Peyer's patch (tissue), 4 donors: ENCODE measurements around the gene RALGAPA1. TPM values are rescaled to one million over a fixed set of nuclear protein-coding genes. Genes with fewer than 3 reads are reported as not detected.

Experiments
- DNase-seq, 3 donors: peaks; one replicate each; pipeline ENCODE4 v3.0.0-alpha.2; 2017 to 2019
- H3K27ac ChIP-seq, 4 donors: fragments of 200-600 bp; sonication (generic); one replicate each; pipeline ENCODE4 v1.5.1; 2016 to 2019
- H3K27me3 ChIP-seq, 2 donors: fragments of 200-600 bp; sonication (generic); one replicate each; pipeline ENCODE4 v1.5.1; 2019
- H3K36me3 ChIP-seq, 3 donors: fragments of 200-600 bp; sonication (generic); one replicate each; pipeline ENCODE4 v1.5.1; 2016 to 2019
- H3K4me1 ChIP-seq, 4 donors: fragments of 200-600 bp; sonication (generic); one replicate each; pipeline ENCODE4 v1.5.1; 2016 to 2019
- H3K4me3 ChIP-seq, 4 donors: fragments of 200-600 bp; sonication (generic); 1 replicate in 3 of 4; 2 replicates in 1 of 4; pipeline ENCODE4 v1.5.1; 2016 to 2019; ENCODE audit warnings: mild to moderate bottlenecking in 1 of 4
- H3K9me3 ChIP-seq, 4 donors: fragments of 200-600 bp; sonication (generic); one replicate each; pipeline ENCODE4 v1.5.1; 2016 to 2019; ENCODE audit warnings: mild to moderate bottlenecking in 1 of 4
- POLR2A ChIP-seq, 2 donors: fragments of 450-650 bp; IDR thresholded peaks; one replicate each; pipeline ENCODE4 v1.5.1; 2017; ENCODE audit warnings: antibody characterized with exemption in 2 of 2, mild to moderate bottlenecking in 2 of 2, moderate library complexity in 2 of 2
- total RNA-seq, 4 donors: library from RNA; depleted of rRNA; stranded (reverse); fragments of >200 nt; gene quantifications; one replicate each; pipeline ENCODE4 v1.1.0, GENCODE V29; 2016
- TF ChIP-seq, protein P1 (sequence below), 6 experiments: fragments of 450-650 bp in 4 of 6; fragments of 200-600 bp in 2 of 6; sonication (generic) in 1 of 6; IDR thresholded peaks; one replicate each; pipeline ENCODE4 v1.5.1; 2017 to 2019; ENCODE audit warnings: antibody characterized with exemption in 6 of 6, mild to moderate bottlenecking in 3 of 6, moderate library complexity in 1 of 6

The RALGAPA1 gene
- total RNA-seq, 4 donors from 2014 or later, result 61.8 to 163 (median 89.4) TPM

- no peaks in the 10 kb centered on the region for H3K9me3 ChIP-seq
- H3K4me3 ChIP-seq, result no peak overlapping the region
- TF ChIP-seq POLR2A (IDR thresholded peaks at IDR 0.05), result no peak
- TF ChIP-seq, protein P1, sequence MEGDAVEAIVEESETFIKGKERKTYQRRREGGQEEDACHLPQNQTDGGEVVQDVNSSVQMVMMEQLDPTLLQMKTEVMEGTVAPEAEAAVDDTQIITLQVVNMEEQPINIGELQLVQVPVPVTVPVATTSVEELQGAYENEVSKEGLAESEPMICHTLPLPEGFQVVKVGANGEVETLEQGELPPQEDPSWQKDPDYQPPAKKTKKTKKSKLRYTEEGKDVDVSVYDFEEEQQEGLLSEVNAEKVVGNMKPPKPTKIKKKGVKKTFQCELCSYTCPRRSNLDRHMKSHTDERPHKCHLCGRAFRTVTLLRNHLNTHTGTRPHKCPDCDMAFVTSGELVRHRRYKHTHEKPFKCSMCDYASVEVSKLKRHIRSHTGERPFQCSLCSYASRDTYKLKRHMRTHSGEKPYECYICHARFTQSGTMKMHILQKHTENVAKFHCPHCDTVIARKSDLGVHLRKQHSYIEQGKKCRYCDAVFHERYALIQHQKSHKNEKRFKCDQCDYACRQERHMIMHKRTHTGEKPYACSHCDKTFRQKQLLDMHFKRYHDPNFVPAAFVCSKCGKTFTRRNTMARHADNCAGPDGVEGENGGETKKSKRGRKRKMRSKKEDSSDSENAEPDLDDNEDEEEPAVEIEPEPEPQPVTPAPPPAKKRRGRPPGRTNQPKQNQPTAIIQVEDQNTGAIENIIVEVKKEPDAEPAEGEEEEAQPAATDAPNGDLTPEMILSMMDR (IDR thresholded peaks at IDR 0.05), result peak in 5 of 6 experiments; percentile 43 to 74 (median 69)
- no peaks in the 10 kb centered on the region for H3K27me3 ChIP-seq
- no peak for DNase-seq
- no peak overlapping the region for H3K27ac ChIP-seq
- no peaks in the 10 kb centered on the region for H3K4me1 ChIP-seq
- H3K36me3 ChIP-seq, result no peaks in the 10 kb centered on the region
Measured at GRCh38 chr14:35818346-35819115, 9.4 kb upstream of the RALGAPA1 start.

- Histone ChIP-seq H3K36me3 (no peaks in the 10 kb centered on the region), H3K27me3 (no peaks in the 10 kb centered on the region), H3K9me3 (no peaks in the 10 kb centered on the region), H3K4me1 (no peaks in the 10 kb centered on the region), H3K4me3 (no peak overlapping the region), H3K27ac (no peak overlapping the region)
- peak in 2 of 3 donors; percentile 64 to 89 for DNase-seq
- no peak for TF ChIP-seq POLR2A (IDR thresholded peaks at IDR 0.05)
- TF ChIP-seq, protein P1 (IDR thresholded peaks at IDR 0.05), result peak; percentile 15 to 65 (median 56)
Measured at GRCh38 chr14:35814371-35815005, 5.4 kb upstream of the RALGAPA1 start.

DNA sequence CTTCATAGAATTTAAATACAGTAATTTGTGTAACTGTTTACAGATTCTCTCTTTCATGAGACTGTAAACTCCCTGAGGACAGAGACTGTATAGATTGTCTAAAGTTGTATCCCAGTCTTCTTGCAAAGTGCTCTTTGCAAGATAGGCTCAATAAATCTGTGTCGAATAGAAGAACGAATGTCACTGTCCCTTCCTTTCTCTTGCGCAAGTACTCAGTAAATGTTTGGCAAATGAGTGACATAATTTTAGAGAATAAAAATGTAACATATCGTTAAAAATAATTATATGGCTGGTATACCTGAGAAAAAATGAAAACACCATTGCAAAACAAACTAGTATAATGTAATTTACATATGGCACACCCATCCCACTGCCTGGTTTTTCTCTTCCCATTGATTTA, 1.9 kb upstream of the RALGAPA1 start:
- no peak overlapping the region for H3K4me3 ChIP-seq
- no peak overlapping the region for H3K27ac ChIP-seq
- no peaks in the 10 kb centered on the region for H3K36me3 ChIP-seq
- no peak for DNase-seq
- no peaks in the 10 kb centered on the region for H3K9me3 ChIP-seq
- TF ChIP-seq, protein P1 (IDR thresholded peaks at IDR 0.05), result no peak
- TF ChIP-seq POLR2A (IDR thresholded peaks at IDR 0.05), result no peak
- H3K27me3 ChIP-seq, result no peaks in the 10 kb centered on the region
- peaks cover 0 to 23% (median 0%) of the 10 kb centered on the region in 4 donors for H3K4me1 ChIP-seq

- Histone ChIP-seq H3K4me1 (peaks cover 0 to 23% (median 0%) of the 10 kb centered on the region in 4 donors), H3K36me3 (no peaks in the 10 kb centered on the region), H3K27me3 (no peaks in the 10 kb centered on the region), H3K4me3 (peak overlapping the region in 3 of 4 donors; percentile 66 to 83 (median 77)), H3K9me3 (no peaks in the 10 kb centered on the region), H3K27ac (peak overlapping the region; percentile 90 to 95 (median 92))
- no peak for TF ChIP-seq POLR2A (IDR thresholded peaks at IDR 0.05)
- TF ChIP-seq, protein P1 (IDR thresholded peaks at IDR 0.05), result no peak
- no peak for DNase-seq
Measured at GRCh38 chr14:35809597-35809996, 502 bp upstream of the RALGAPA1 start.

DNA sequence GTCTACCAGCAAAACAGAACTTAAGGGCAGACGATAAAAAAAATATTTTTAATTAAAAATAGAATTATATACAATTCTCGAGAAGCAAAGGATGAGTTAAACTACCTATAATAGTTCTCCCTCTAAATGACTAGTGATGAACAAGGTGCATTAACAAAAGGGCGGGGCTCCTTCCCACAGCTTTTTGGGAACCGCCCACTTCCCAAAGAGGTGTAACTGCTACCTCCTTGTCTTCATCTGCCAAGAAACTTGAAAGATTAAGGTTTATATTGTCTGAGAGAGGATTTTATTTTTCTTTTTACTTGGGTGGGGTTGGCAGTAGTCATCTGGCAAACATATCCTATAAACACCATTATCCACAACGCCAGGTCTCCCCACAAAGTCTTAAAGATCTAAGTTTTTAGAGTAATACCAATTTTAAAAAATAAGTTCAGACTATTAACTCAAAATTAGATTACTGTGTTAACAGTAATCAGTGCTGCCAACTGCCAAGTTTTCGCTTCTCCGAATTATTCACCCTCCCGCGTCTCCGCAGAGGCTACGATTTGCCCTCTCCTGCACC, 938 bp downstream of the RALGAPA1 start:
- no peaks in the 10 kb centered on the region for H3K9me3 ChIP-seq
- peak overlapping the region; percentile 63 to 83 (median 72) for H3K4me3 ChIP-seq
- DNase-seq, result peak in 2 of 3 donors; percentile 36 to 69
- H3K4me1 ChIP-seq, result peaks cover 0 to 23% (median 0%) of the 10 kb centered on the region in 4 donors
- TF ChIP-seq, protein P1 (IDR thresholded peaks at IDR 0.05), result no peak
- TF ChIP-seq POLR2A (IDR thresholded peaks at IDR 0.05), result no peak
- peak overlapping the region; percentile 90 to 95 (median 92) for H3K27ac ChIP-seq
- H3K36me3 ChIP-seq, result no peaks in the 10 kb centered on the region
- no peaks in the 10 kb centered on the region for H3K27me3 ChIP-seq
